Ovary (tissue), 9 donors: ENCODE data around the gene CDH16. TPM values are rescaled to one million over a fixed set of nuclear protein-coding genes. Genes with fewer than 3 reads are reported as not detected.

Experiments used
- DNase-seq, 5 donors: peaks; one replicate each; pipeline ENCODE4 v3.0.0-alpha.2; 2019 to 2020
- H3K27ac ChIP-seq, 2 donors: fragments of 200-600 bp; one replicate each; pipeline versions ENCODE4 v1.5.1 to v1.8.0; 2019 to 2022
- H3K27me3 ChIP-seq: fragments of 200-600 bp; one replicate; pipeline ENCODE4 v1.8.0; 2022
- H3K36me3 ChIP-seq: fragments of 200-600 bp; sonication (generic); one replicate; pipeline ENCODE4 v1.5.1; 2019
- H3K4me1 ChIP-seq: one replicate; pipeline ENCODE4 v1.8.1; 2013; ENCODE audit warnings: mild to moderate bottlenecking, moderate library complexity; ENCODE audit not compliant: insufficient read depth
- H3K4me3 ChIP-seq: fragments of 200-600 bp; sonication (generic); one replicate; pipeline ENCODE4 v1.5.1; 2017
- H3K9me3 ChIP-seq, 2 donors: fragments of 200-600 bp in 1 of 2; sonication (generic) in 1 of 2; one replicate each; pipeline versions ENCODE4 v1.5.1 to v1.8.1; 2013 to 2019; ENCODE audit warnings: mild to moderate bottlenecking in 1 of 2, moderate library complexity in 1 of 2
- EP300 ChIP-seq: sonication (generic); formaldehyde crosslinking; IDR thresholded peaks from one replicate; pipeline ENCODE4 v1.6.1; 2017; ENCODE audit warnings: antibody characterized with exemption
- POLR2A ChIP-seq: fragments of 450-650 bp; IDR thresholded peaks from one replicate; pipeline ENCODE4 v1.6.1; 2017; ENCODE audit warnings: antibody characterized with exemption, mild to moderate bottlenecking, moderate library complexity
- WGBS, 3 donors: extraction: QIAGEN DNeasy Blood & Tissue Kit in 1 of 3; methylation state at CpG; one replicate each; pipeline versions ENCODE4 v1.1.5 to v1.1.7; 2013 to 2017; 5-methylcytosine and 5-hydroxymethylcytosine counted together
- intact Hi-C, 4 donors: fragments of 100-400 bp; cut with DNase I; formaldehyde crosslinking; loops; one replicate each; pipeline versions ENCODE4 v1.11.0 to v1.15.1; 2022 to 2023
- polyA plus RNA-seq, 2 donors: library from polyadenylated mRNA; stranded (reverse); fragments of 200-250 nt in 1 of 2; fragments of 350-450 nt in 1 of 2; fragmentation: Illumina TruSeq in 1 of 2; extraction: RNeasy Lipid Tissue Mini Kit (QIAGEN cat#74804) in 1 of 2; gene quantifications; one replicate each; pipeline ENCODE4 v1.2.3, GENCODE V29; 2013 to 2014
- total RNA-seq, 7 donors: library from RNA; depleted of rRNA in 2 of 7; stranded (reverse); fragments of >200 nt in 2 of 7; fragmentation: NEBNext Ultra II Directional in 3 of 7; extraction: Animal tissue kit (Norgen Biotek cat#: 25700) in 3 of 7; gene quantifications; one replicate each; pipeline versions ENCODE4 v1.1.0 to v1.2.4, GENCODE V29; 2016 to 2023
- TF ChIP-seq, protein P1 (sequence below), 3 donors: fragments of 450-650 bp in 2 of 3; fragments of 200-600 bp in 1 of 3; IDR thresholded peaks; one replicate each; pipeline versions ENCODE4 v1.5.1 to v1.8.0; 2016 to 2022; ENCODE audit warnings: antibody characterized with exemption in 3 of 3, mild to moderate bottlenecking in 1 of 3
- donor health status: DM: no; HTN: no; CAD: no; lungs with moderate emphysema.
- donor health status: DM: no; HTN: no; CAD: no.
- donor health status: Bipolar disorder and iron deficiency.
- donor health status: DM: yes; HTN: yes; CAD: no.
- donor health status: DM: no; HTN: no; CAD: no.
- donor health status: DM: yes; HTN: yes; CAD: no.

Gene CDH16
- total and polyA plus RNA-seq, 9 donors, result 0.12 to 19.2 (median 0.57) TPM; not detected in 4

GRCh38 chr16:66924527-66925321 is 6.0 kb upstream of the CDH16 start:
- WGBS, 3 donors, result 6 to 20% (median 6%) methylated on average over 24 to 72 of the region's 72 CpGs
- Histone ChIP-seq H3K27ac (peak overlapping the region; percentile 63 to 73), H3K27me3 (no peaks in the 10 kb centered on the region), H3K36me3 (no peaks in the 10 kb centered on the region), H3K4me1 (peaks cover 10% of the 10 kb centered on the region), H3K4me3 (peak overlapping the region; percentile 52), H3K9me3 (no peaks in the 10 kb centered on the region)
- peak in 4 of 5 donors; percentile 48 to 64 (median 53) for DNase-seq
- intact Hi-C loops, result loop anchor here in 1 of 4 donors (2.0 kb wide), 1 partner anchor 22 kb away; no protein-coding TSS in a partner anchor
- TF ChIP-seq EP300 (no peak), POLR2A (no peak)
- TF ChIP-seq, protein P1, sequence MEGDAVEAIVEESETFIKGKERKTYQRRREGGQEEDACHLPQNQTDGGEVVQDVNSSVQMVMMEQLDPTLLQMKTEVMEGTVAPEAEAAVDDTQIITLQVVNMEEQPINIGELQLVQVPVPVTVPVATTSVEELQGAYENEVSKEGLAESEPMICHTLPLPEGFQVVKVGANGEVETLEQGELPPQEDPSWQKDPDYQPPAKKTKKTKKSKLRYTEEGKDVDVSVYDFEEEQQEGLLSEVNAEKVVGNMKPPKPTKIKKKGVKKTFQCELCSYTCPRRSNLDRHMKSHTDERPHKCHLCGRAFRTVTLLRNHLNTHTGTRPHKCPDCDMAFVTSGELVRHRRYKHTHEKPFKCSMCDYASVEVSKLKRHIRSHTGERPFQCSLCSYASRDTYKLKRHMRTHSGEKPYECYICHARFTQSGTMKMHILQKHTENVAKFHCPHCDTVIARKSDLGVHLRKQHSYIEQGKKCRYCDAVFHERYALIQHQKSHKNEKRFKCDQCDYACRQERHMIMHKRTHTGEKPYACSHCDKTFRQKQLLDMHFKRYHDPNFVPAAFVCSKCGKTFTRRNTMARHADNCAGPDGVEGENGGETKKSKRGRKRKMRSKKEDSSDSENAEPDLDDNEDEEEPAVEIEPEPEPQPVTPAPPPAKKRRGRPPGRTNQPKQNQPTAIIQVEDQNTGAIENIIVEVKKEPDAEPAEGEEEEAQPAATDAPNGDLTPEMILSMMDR (IDR thresholded peaks at IDR 0.05), result peak in 2 of 3 donors; percentile 35 to 48

- Histone ChIP-seq H3K4me1 (peaks cover 10% of the 10 kb centered on the region), H3K9me3 (no peaks in the 10 kb centered on the region), H3K27me3 (no peaks in the 10 kb centered on the region), H3K4me3 (no peak overlapping the region), H3K27ac (no peak overlapping the region), H3K36me3 (no peaks in the 10 kb centered on the region)
- intact Hi-C loops, result loop anchor here in 1 of 4 donors (2.0 kb wide), 1 partner anchor 21 kb away; no protein-coding TSS in a partner anchor
- DNase-seq, result no peak
- WGBS, 3 donors, result 77 to 83% (median 79%) methylated on average over 3 of the region's 3 CpGs
- TF ChIP-seq, protein P1 (IDR thresholded peaks at IDR 0.05), result no peak
- no peak for TF ChIP-seq EP300
- TF ChIP-seq POLR2A, result no peak
These were observed 5.2 kb upstream of the CDH16 start for GRCh38 chr16:66923866-66924265.

- Histone ChIP-seq H3K9me3 (no peaks in the 10 kb centered on the region), H3K27me3 (no peaks in the 10 kb centered on the region), H3K36me3 (no peaks in the 10 kb centered on the region), H3K4me1 (peaks cover 10% of the 10 kb centered on the region), H3K4me3 (no peak overlapping the region), H3K27ac (peak overlapping the region in 1 of 2 donors; percentile 32)
- intact Hi-C loops, result no loop called here
- TF ChIP-seq, protein P1 (IDR thresholded peaks at IDR 0.05), result no peak
- no peak for TF ChIP-seq EP300
- no peak for TF ChIP-seq POLR2A
- DNase-seq, result peak; percentile 73 to 84 (median 76)
- WGBS, 3 donors, result 32 to 41% (median 37%) methylated on average over 18 of the region's 18 CpGs
These were observed 4.6 kb upstream of the CDH16 start for GRCh38 chr16:66923247-66923731.

DNA sequence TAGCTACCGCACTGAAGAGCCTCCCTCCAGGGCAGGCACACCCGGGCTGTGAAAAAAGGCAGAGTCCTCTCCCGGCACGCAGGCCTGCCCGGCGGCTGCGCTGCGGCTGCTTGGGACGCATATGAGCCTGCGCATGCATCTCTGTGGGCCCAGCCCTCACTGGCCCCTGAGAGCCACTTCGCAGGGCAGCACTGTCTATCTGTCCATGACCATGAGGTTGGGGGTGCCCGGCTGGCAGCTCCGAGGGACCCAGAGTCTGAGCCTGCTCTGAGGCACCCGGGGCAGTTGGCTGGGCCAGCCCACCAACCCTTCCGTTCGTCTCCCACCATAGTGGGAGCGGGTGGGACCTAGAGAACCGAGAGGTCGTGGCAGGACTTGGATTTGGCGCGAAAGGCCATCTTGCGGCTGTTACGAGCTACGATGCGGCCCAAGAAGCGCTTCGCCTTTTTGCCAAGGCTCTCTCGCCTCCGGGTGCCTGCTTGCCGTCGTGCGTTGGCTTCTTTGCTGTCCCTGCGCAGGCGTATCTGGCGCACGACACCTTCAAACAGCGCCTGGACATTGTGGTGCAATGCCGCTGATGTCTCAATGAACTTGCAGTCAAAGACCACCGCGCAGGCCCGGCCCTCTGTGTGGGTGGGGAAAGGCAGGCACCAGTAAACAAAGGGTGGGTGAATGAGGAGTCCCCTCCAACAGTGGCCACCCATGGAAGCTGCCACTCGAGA is 3.2 kb upstream of the CDH16 start:
- no peaks in the 10 kb centered on the region for H3K36me3 ChIP-seq
- peaks cover 10% of the 10 kb centered on the region for H3K4me1 ChIP-seq
- TF ChIP-seq POLR2A (no peak), EP300 (no peak)
- TF ChIP-seq, protein P1 (IDR thresholded peaks at IDR 0.05), result no peak
- H3K9me3 ChIP-seq, result no peaks in the 10 kb centered on the region
- intact Hi-C loops, result no loop called here
- H3K27me3 ChIP-seq, result no peaks in the 10 kb centered on the region
- no peak for DNase-seq
- H3K27ac ChIP-seq, result no peak overlapping the region
- 85 to 86% (median 86%) methylated on average over 42 of the region's 42 CpGs for WGBS, 3 donors
- H3K4me3 ChIP-seq, result no peak overlapping the region
